Loucy (cell line): ENCODE data around the gene PLXNA4.

Experiments used
- CTCF ChIP-seq: fragments of 200-600 bp; sonication (generic); conservative IDR thresholded peaks from 2 replicates; pipeline ENCODE4 v1.5.1; 2014; ENCODE audit warnings: mild to moderate bottlenecking, antibody characterized with exemption, low read length
- EZH2phosphoT487 ChIP-seq: fragments of 200-600 bp; IDR thresholded peaks from 2 replicates; pipeline ENCODE4 v1.6.1; 2018; ENCODE audit warnings: antibody characterized with exemption, mild to moderate bottlenecking, moderate library complexity, borderline replicate concordance

GRCh38 chr7:132087421-132087820 lies 488.8 kb downstream of the PLXNA4 start:
- no peak for TF ChIP-seq CTCF
- no peak for TF ChIP-seq EZH2phosphoT487
